H1 (cell line): Measurements from ENCODE around the gene FMR1. TPM values are rescaled to one million over a fixed set of nuclear protein-coding genes. Genes with fewer than 3 reads are reported as not detected.

Experiments
- CTCF ChIA-PET: fragments of 300-600 bp; sonication (Branson Sonifier 250); formaldehyde crosslinking; loops from one replicate; lab custom pipeline; 2021; ENCODE audit not compliant: partially characterized antibody; lab: Charles Lee
- POLR2A ChIA-PET: fragments of 300-600 bp; sonication (Branson Sonifier 250); formaldehyde crosslinking; loops from one replicate; lab custom pipeline; 2021; ENCODE audit warnings: inconsistent platforms; ENCODE audit not compliant: partially characterized antibody; lab: Charles Lee
- DNase-seq, 2 experiments: peaks; one replicate each; pipeline versions ENCODE4 v3.0.0 to v3.0.0-alpha.2; 2010 to 2022; ENCODE audit warnings: low spot score in 2 of 2, low read depth in 1 of 2, mixed read lengths in 1 of 2
- FAIRE-seq: peaks from 2 replicates; lab custom pipeline; 2011; peaks lifted over from hg19 to GRCh38; lab: Jason Lieb, UNC
- H2AFZ ChIP-seq: 2 replicates; pipeline ENCODE4 v1.8.1; 2012; ENCODE audit warnings: low read length, inconsistent platforms
- H2AK5ac ChIP-seq: 2 replicates; pipeline ENCODE4 v1.6.1; 2013; ENCODE audit warnings: low read depth, low read length
- H2BK120ac ChIP-seq: replicated peaks from 2 replicates; pipeline ENCODE3; 2013; ENCODE audit warnings: low read depth, low read length, inconsistent platforms
- H2BK12ac ChIP-seq: 2 replicates; pipeline ENCODE4 v1.6.1; 2013; ENCODE audit warnings: low read depth, low read length
- H2BK15ac ChIP-seq: 2 replicates; pipeline ENCODE4 v1.6.1; 2013; ENCODE audit warnings: low read length
- H2BK20ac ChIP-seq: 2 replicates; pipeline ENCODE4 v1.6.1; 2013; ENCODE audit warnings: low read length
- H2BK5ac ChIP-seq: 2 replicates; pipeline ENCODE4 v1.6.1; 2013; ENCODE audit warnings: low read depth, low read length
- H3K14ac ChIP-seq: 2 replicates; pipeline ENCODE4 v1.6.1; 2013; ENCODE audit warnings: inconsistent platforms; ENCODE audit not compliant: insufficient read length
- H3K18ac ChIP-seq: 2 replicates; pipeline ENCODE4 v1.6.1; 2013; ENCODE audit warnings: low read length; ENCODE audit errors: extremely low read depth
- H3K23ac ChIP-seq: 2 replicates; pipeline ENCODE4 v1.6.1; 2013; ENCODE audit warnings: inconsistent platforms; ENCODE audit not compliant: insufficient read length
- H3K23me2 ChIP-seq: 2 replicates; pipeline ENCODE4 v1.6.1; 2013; ENCODE audit warnings: low read depth, low read length
- H3K27ac ChIP-seq: 2 replicates; pipeline ENCODE4 v1.6.1; 2011; ENCODE audit warnings: low read depth, low read length, inconsistent platforms
- H3K27me3 ChIP-seq, 4 experiments: replicated peaks in 1 of 4; 1 replicate in 1 of 4; 2 replicates in 3 of 4; pipeline versions ENCODE4 v1.6.1 to v1.8.1; 2011 to 2013; ENCODE audit warnings: low read length in 3 of 4, mild to moderate bottlenecking in 3 of 4, inconsistent platforms in 2 of 4, mixed read lengths in 2 of 4, moderate library complexity in 1 of 4; ENCODE audit not compliant: control insufficient read depth in 3 of 4, insufficient read depth in 3 of 4; ENCODE audit errors: extremely low read depth in 1 of 4
- H3K36me3 ChIP-seq, 4 experiments: 2 replicates each; pipeline versions ENCODE4 v1.6.1 to v1.8.1; 2011 to 2013; ENCODE audit warnings: mild to moderate bottlenecking in 4 of 4, low read length in 3 of 4, moderate library complexity in 2 of 4, control low read depth in 1 of 4, inconsistent platforms in 1 of 4; ENCODE audit not compliant: insufficient read depth in 4 of 4, control insufficient read depth in 2 of 4
- H3K4ac ChIP-seq: replicated peaks from 2 replicates; pipeline ENCODE3; 2013; ENCODE audit warnings: low read length, low read depth, mixed read lengths, inconsistent platforms; ENCODE audit not compliant: insufficient read length
- H3K4me1 ChIP-seq, 4 experiments: replicated peaks in 1 of 4; 1 replicate in 1 of 4; 2 replicates in 3 of 4; pipeline versions ENCODE4 v1.6.1 to v1.8.1; 2011 to 2013; ENCODE audit warnings: low read length in 3 of 4, inconsistent platforms in 2 of 4, mixed read lengths in 1 of 4; ENCODE audit not compliant: insufficient read depth in 4 of 4, control insufficient read depth in 3 of 4
- H3K4me2 ChIP-seq, 2 experiments: 2 replicates each; pipeline versions ENCODE4 v1.6.1 to v1.8.1; 2011 to 2013; ENCODE audit warnings: low read depth in 2 of 2, low read length in 2 of 2, control low read depth in 1 of 2, inconsistent platforms in 1 of 2, mild to moderate bottlenecking in 1 of 2; ENCODE audit not compliant: insufficient read depth in 1 of 2
- H3K4me3 ChIP-seq, 4 experiments: fragments of 200-600, 300-600 bp in 1 of 4; sonication (generic), shearing (Covaris generic), sonication (Bioruptor Twin) in 1 of 4; 2 replicates each; pipeline versions ENCODE4 v1.5.1 to v1.8.1; 2011 to 2016; ENCODE audit warnings: low read length in 4 of 4, low read depth in 3 of 4, control low read depth in 2 of 4, inconsistent platforms in 2 of 4, mild to moderate bottlenecking in 2 of 4, mixed read lengths in 1 of 4, moderate library complexity in 1 of 4; ENCODE audit not compliant: insufficient read depth in 2 of 4; ENCODE audit errors: extremely low read depth in 1 of 4
- H3K56ac ChIP-seq: replicated peaks from 2 replicates; pipeline ENCODE3; 2013; ENCODE audit warnings: low read depth, mild to moderate bottlenecking, mixed read lengths, low read length, inconsistent platforms; ENCODE audit not compliant: insufficient read length
- H3K79me1 ChIP-seq: 2 replicates; pipeline ENCODE4 v1.6.1; 2013; ENCODE audit warnings: low read depth, low read length, control low read depth
- H3K79me2 ChIP-seq, 2 experiments: 2 replicates each; pipeline versions ENCODE4 v1.6.1 to v1.8.1; 2012 to 2013; ENCODE audit warnings: low read length in 2 of 2, mild to moderate bottlenecking in 2 of 2, inconsistent platforms in 1 of 2; ENCODE audit not compliant: insufficient read depth in 2 of 2, control insufficient read depth in 1 of 2
- H3K9ac ChIP-seq, 4 experiments: replicated peaks in 1 of 4; 1 replicate in 1 of 4; 2 replicates in 3 of 4; pipeline versions ENCODE4 v1.6.1 to v1.8.1; 2011 to 2013; ENCODE audit warnings: low read depth in 3 of 4, low read length in 3 of 4, control low read depth in 2 of 4, mild to moderate bottlenecking in 2 of 4, moderate library complexity in 2 of 4, inconsistent platforms in 1 of 4; ENCODE audit errors: extremely low read depth in 1 of 4
- H3K9me3 ChIP-seq, 2 experiments: 2 replicates each; pipeline versions ENCODE4 v1.6.1 to v1.8.1; 2012 to 2013; ENCODE audit warnings: mild to moderate bottlenecking in 2 of 2, moderate library complexity in 2 of 2, control low read depth in 1 of 2, inconsistent platforms in 1 of 2, low read depth in 1 of 2, low read length in 1 of 2, mixed read lengths in 1 of 2; ENCODE audit not compliant: insufficient read depth in 2 of 2
- H4K20me1 ChIP-seq, 2 experiments: replicated peaks in 1 of 2; 2 replicates each; pipeline versions ENCODE3 to v1.8.1; 2011 to 2013; ENCODE audit warnings: inconsistent platforms in 2 of 2, low read length in 2 of 2, mild to moderate bottlenecking in 1 of 2; ENCODE audit not compliant: insufficient read depth in 2 of 2, control insufficient read depth in 1 of 2
- H4K5ac ChIP-seq: 2 replicates; pipeline ENCODE4 v1.6.1; 2013; ENCODE audit warnings: low read length, low read depth, mixed read lengths, inconsistent platforms; ENCODE audit not compliant: insufficient read length
- H4K8ac ChIP-seq: 2 replicates; pipeline ENCODE4 v1.8.0; 2013; ENCODE audit warnings: mild to moderate bottlenecking, moderate library complexity, low read length, inconsistent platforms; ENCODE audit not compliant: insufficient read depth; ENCODE audit errors: extremely low read depth
- H4K91ac ChIP-seq: replicated peaks from 2 replicates; pipeline ENCODE3; 2013; ENCODE audit warnings: low read length, mixed read lengths, inconsistent platforms; ENCODE audit not compliant: insufficient read length
- BRCA1 ChIP-seq: IDR thresholded peaks from 2 replicates; pipeline ENCODE4 v1.6.1; 2012; ENCODE audit warnings: low read depth, low read length, improper control_type of control experiment
- CBX8 ChIP-seq: fragments of 300-800, 300-1000 bp; sonication (generic); IDR thresholded peaks from 2 replicates; pipeline ENCODE4 v1.7.1; 2016; ENCODE audit warnings: low read depth, low read length, borderline replicate concordance
- CHD2 ChIP-seq: IDR thresholded peaks from 2 replicates; pipeline ENCODE4 v1.6.1; 2012; ENCODE audit warnings: low read length, improper control_type of control experiment
- EZH2 ChIP-seq: fragments of 200-600 bp; sonication (generic); IDR thresholded peaks from 2 replicates; pipeline ENCODE4 v1.7.1; 2012; ENCODE audit warnings: low read depth, mild to moderate bottlenecking, moderate library complexity, low read length, inconsistent platforms; ENCODE audit not compliant: severe bottlenecking
- JUND ChIP-seq: IDR thresholded peaks from 2 replicates; pipeline ENCODE4 v1.6.1; 2011; ENCODE audit warnings: mild to moderate bottlenecking, improper control_type of control experiment, low read length
- KDM1A ChIP-seq: fragments of 200-600, 300-600 bp; sonication (generic); IDR thresholded peaks from 2 replicates; pipeline ENCODE4 v1.7.1; 2016; ENCODE audit warnings: mild to moderate bottlenecking, low read length, borderline replicate concordance
- POU5F1 ChIP-seq: IDR thresholded peaks from 2 replicates; pipeline ENCODE4 v1.6.1; 2011; ENCODE audit warnings: low read depth, mild to moderate bottlenecking, low read length, moderate library complexity
- SP2 ChIP-seq: IDR thresholded peaks from 2 replicates; pipeline ENCODE4 v1.6.1; 2012; ENCODE audit warnings: mild to moderate bottlenecking, low read length, inconsistent platforms
- SRF ChIP-seq: IDR thresholded peaks from 2 replicates; pipeline ENCODE4 v1.6.1; 2011; ENCODE audit warnings: mild to moderate bottlenecking, low read depth, low read length, moderate library complexity
- TAF7 ChIP-seq: optimal IDR thresholded peaks from 2 replicates; pipeline ENCODE3; 2011; ENCODE audit warnings: low read depth, mild to moderate bottlenecking, inconsistent platforms, low read length, moderate library complexity, borderline replicate concordance
- WGBS, 2 experiments: shearing (Covaris generic) in 1 of 2; methylation state at CpG; one replicate each; pipeline versions ENCODE4 v1.1.6 to v1.1.7; 2013 to 2015; ENCODE audit warnings: low lambda C conversion rate in 2 of 2, mixed read lengths in 2 of 2, inconsistent platforms in 1 of 2, low coverage in 1 of 2, missing lambda C conversion rate in 1 of 2; ENCODE audit not compliant: insufficient replicate concordance in 2 of 2, insufficient coverage in 1 of 2, insufficient read length in 1 of 2; ENCODE audit errors: extremely low coverage in 1 of 2, missing lambda C conversion rate in 1 of 2; 5-methylcytosine and 5-hydroxymethylcytosine counted together
- polyA plus RNA-seq, 7 experiments: library from polyadenylated mRNA; depleted of rRNA in 3 of 7; stranded (reverse) in 5 of 7; unstranded in 2 of 7; fragments of >200 nt in 5 of 7; fragments of 200-250 nt in 2 of 7; gene quantifications; 1 replicate in 5 of 7; 2 replicates in 1 of 7; 4 replicates in 1 of 7; pipeline versions ENCODE4 v1.2.1 to v1.2.3, GENCODE V29; 2011 to 2013; ENCODE audit warnings: missing spikeins in 2 of 7, mixed read lengths in 2 of 7
- total RNA-seq: library from RNA; stranded (reverse); fragmentation: NEBNext Ultra II Directional; extraction: Animal tissue kit (Norgen Biotek cat#: 25700); gene quantifications from 2 replicates; pipeline ENCODE4 v1.2.1, GENCODE V29; 2021
- TF ChIP-seq, protein P1 (sequence below): IDR thresholded peaks from 2 replicates; pipeline ENCODE4 v1.6.1; 2011; ENCODE audit warnings: low read length, improper control_type of control experiment
- TF ChIP-seq, protein P2 (sequence below): IDR thresholded peaks from 2 replicates; pipeline ENCODE4 v1.6.1; 2011; ENCODE audit warnings: low read depth, mild to moderate bottlenecking, low read length; ENCODE audit not compliant: insufficient read depth

Gene FMR1
- total and polyA plus RNA-seq, 2 of the 8 experiments (the other 6 are each of a cell fraction or from before 2014, with no cell fraction given): 15.2 to 49.4 TPM

DNA sequence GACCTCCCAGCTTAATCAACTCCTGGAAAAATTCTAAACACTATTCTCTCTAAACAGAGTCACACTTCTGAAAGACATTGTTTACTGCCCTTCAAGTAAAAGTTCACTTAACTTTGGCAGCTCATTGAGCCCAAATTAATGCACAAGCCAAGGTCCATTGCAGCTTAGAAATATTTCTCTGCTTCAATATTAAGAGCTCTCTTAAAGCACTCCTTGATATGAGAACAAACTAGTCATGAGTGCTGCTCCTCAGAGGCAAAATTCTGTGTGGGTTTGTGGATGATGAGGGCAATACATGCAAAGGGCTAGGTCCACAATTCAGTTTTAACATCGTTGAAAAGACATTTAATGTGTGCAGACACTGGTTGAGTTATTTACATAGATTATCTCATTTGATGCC lies 12.8 kb upstream of the FMR1 start:
- H3K4me2 ChIP-seq: no peak overlapping the region
- ChIA-PET POLR2A (no interaction called here), CTCF (interaction anchor here (1.1 kb wide), 1 partner anchor 9 kb away, joined by 3 read pairs; no protein-coding TSS in a partner anchor)
- H2AK5ac ChIP-seq: no peak overlapping the region
- H3K23me2 ChIP-seq: no peaks in the 10 kb centered on the region
- peaks cover 0 to 4% of the 10 kb centered on the region in 2 experiments; a peak in 1 of 4 replicates for H3K9me3 ChIP-seq
- no peak for TF ChIP-seq POU5F1
- TF ChIP-seq SP2: no peak
- no peak for TF ChIP-seq EZH2
- TF ChIP-seq CHD2: no peak
- no peak for TF ChIP-seq BRCA1
- no peak for TF ChIP-seq TAF7
- no peak for TF ChIP-seq KDM1A
- TF ChIP-seq SRF: no peak
- TF ChIP-seq, protein P1, sequence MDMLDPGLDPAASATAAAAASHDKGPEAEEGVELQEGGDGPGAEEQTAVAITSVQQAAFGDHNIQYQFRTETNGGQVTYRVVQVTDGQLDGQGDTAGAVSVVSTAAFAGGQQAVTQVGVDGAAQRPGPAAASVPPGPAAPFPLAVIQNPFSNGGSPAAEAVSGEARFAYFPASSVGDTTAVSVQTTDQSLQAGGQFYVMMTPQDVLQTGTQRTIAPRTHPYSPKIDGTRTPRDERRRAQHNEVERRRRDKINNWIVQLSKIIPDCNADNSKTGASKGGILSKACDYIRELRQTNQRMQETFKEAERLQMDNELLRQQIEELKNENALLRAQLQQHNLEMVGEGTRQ: no peak
- TF ChIP-seq, protein P2, sequence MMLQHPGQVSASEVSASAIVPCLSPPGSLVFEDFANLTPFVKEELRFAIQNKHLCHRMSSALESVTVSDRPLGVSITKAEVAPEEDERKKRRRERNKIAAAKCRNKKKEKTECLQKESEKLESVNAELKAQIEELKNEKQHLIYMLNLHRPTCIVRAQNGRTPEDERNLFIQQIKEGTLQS: no peak
- no peak for TF ChIP-seq CBX8
- no peak for TF ChIP-seq JUND
- H2BK20ac ChIP-seq: no peak overlapping the region
- H4K5ac ChIP-seq: no peak overlapping the region
- H4K8ac ChIP-seq: no peak overlapping the region
- no peak overlapping the region for H2AFZ ChIP-seq
- H4K91ac ChIP-seq: no peak overlapping the region
- no peaks in the 10 kb centered on the region for H3K79me2 ChIP-seq
- no peaks in the 10 kb centered on the region for H3K27me3 ChIP-seq
- no peak overlapping the region for H3K27ac ChIP-seq
- no peak overlapping the region for H3K14ac ChIP-seq
- FAIRE-seq (no peak), DNase-seq (no peak)
- H2BK5ac ChIP-seq: no peak overlapping the region
- no peak overlapping the region for H3K56ac ChIP-seq
- H3K18ac ChIP-seq: no peak overlapping the region
- H3K4me1 ChIP-seq: no peaks in the 10 kb centered on the region; a peak in 1 of 7 replicates
- no peak overlapping the region for H3K23ac ChIP-seq
- no peak overlapping the region for H2BK120ac ChIP-seq
- no peak overlapping the region for H3K4ac ChIP-seq
- no peak overlapping the region for H2BK15ac ChIP-seq
- 92% methylated on average over 1 of the region's 1 CpG; no CpG with 5 or more reads in 1 of the 2 experiments for WGBS, 2 experiments
- no peak overlapping the region for H2BK12ac ChIP-seq
- H3K9ac ChIP-seq: no peak overlapping the region
- H3K79me1 ChIP-seq: no peaks in the 10 kb centered on the region
- no peaks in the 10 kb centered on the region for H4K20me1 ChIP-seq
- H3K36me3 ChIP-seq: no peaks in the 10 kb centered on the region
- H3K4me3 ChIP-seq: no peak overlapping the region
